OCI-LY7 (cell line): ENCODE results near the gene OR10H4. TPM values are rescaled to one million over a fixed set of nuclear protein-coding genes. Genes with fewer than 3 reads are reported as not detected.
"Not testable (repeated sequence)": the region's sequence is repeated elsewhere in the genome, so short reads cannot be mapped to it uniquely, and the experiment has no call there.

ENCODE experiments used
- BruUV-seq: library from RNA; stranded (reverse); fragments of 400-500 nt; replicated peaks from 2 replicates; lab custom pipeline; 2021; lab: Mats Ljungman, UMichigan
- CTCF ChIA-PET: fragments of 300-600 bp; sonication (Branson Sonifier 250); formaldehyde crosslinking; loops from one replicate; lab custom pipeline; 2022; ENCODE audit warnings: antibody characterized with exemption; ENCODE audit not compliant: unreplicated experiment; lab: Charles Lee
- POLR2A ChIA-PET: fragments of 300-600 bp; sonication (Branson Sonifier 250); formaldehyde crosslinking; loops from one replicate; lab custom pipeline; 2022; ENCODE audit warnings: antibody characterized with exemption; lab: Charles Lee
- DNase-seq: peaks from one replicate; pipeline ENCODE4 v3.0.0-alpha.2; 2015; ENCODE audit warnings: low spot score
- H2AFZ ChIP-seq: fragments of 200-600 bp; sonication (generic), shearing (Covaris generic); 2 replicates; pipeline ENCODE4 v1.6.1; 2014; ENCODE audit warnings: mild to moderate bottlenecking, antibody characterized with exemption, low read length, moderate library complexity
- H3K27ac ChIP-seq: fragments of 200-600 bp; sonication (generic); 2 replicates; pipeline ENCODE4 v1.5.1; 2014; ENCODE audit warnings: mixed run types, low read depth, mild to moderate bottlenecking, moderate library complexity, low read length, inconsistent platforms; ENCODE audit not compliant: poor library complexity, severe bottlenecking
- H3K36me3 ChIP-seq: fragments of 200-600 bp; sonication (generic); 2 replicates; pipeline ENCODE4 v1.6.1; 2014; ENCODE audit warnings: mild to moderate bottlenecking, antibody characterized with exemption, low read length, moderate library complexity, mixed read lengths; ENCODE audit not compliant: insufficient read depth
- H3K4me1 ChIP-seq: fragments of 200-600 bp; sonication (generic); 2 replicates; pipeline ENCODE4 v1.5.1; 2014; ENCODE audit warnings: mild to moderate bottlenecking, low read length; ENCODE audit not compliant: insufficient read depth, poor library complexity, severe bottlenecking
- H3K4me2 ChIP-seq: fragments of 200-600 bp; sonication (generic); 2 replicates; pipeline ENCODE4 v1.6.1; 2014; ENCODE audit warnings: mild to moderate bottlenecking, low read length
- H3K4me3 ChIP-seq: fragments of 200-600 bp; sonication (generic); 2 replicates; pipeline ENCODE4 v1.5.1; 2014; ENCODE audit warnings: mild to moderate bottlenecking, low read depth, low read length; ENCODE audit not compliant: poor library complexity, severe bottlenecking
- H3K79me2 ChIP-seq: fragments of 200-600 bp; sonication (generic); 2 replicates; pipeline ENCODE4 v1.6.1; 2016; ENCODE audit warnings: low read depth, mild to moderate bottlenecking, low read length, moderate library complexity, mixed read lengths; ENCODE audit not compliant: insufficient read depth
- H3K9me2 ChIP-seq: fragments of 200-600 bp; sonication (generic); 2 replicates; pipeline ENCODE4 v1.6.1; 2016; ENCODE audit warnings: mild to moderate bottlenecking, low read length, mixed read lengths; ENCODE audit not compliant: insufficient read depth
- H3K9me3 ChIP-seq: fragments of 200-600 bp; sonication (generic); 2 replicates; pipeline ENCODE4 v1.6.1; 2014; ENCODE audit warnings: mild to moderate bottlenecking, mixed run types, low read length, mixed read lengths
- H4K20me1 ChIP-seq: fragments of 200-600 bp; sonication (generic); 2 replicates; pipeline ENCODE4 v1.6.1; 2014; ENCODE audit warnings: mild to moderate bottlenecking, antibody characterized with exemption, low read length, moderate library complexity, mixed read lengths; ENCODE audit not compliant: insufficient read depth
- EZH2phosphoT487 ChIP-seq: fragments of 200-600 bp; sonication (generic); IDR thresholded peaks from 2 replicates; pipeline ENCODE4 v1.6.1; 2018; ENCODE audit warnings: low read depth, borderline replicate concordance, mild to moderate bottlenecking, mixed run types, antibody characterized with exemption, low read length, moderate library complexity, mixed read lengths
- intact Hi-C: fragments of 100-400 bp; cut with micrococcal nuclease; formaldehyde crosslinking; loops from one replicate; pipeline ENCODE4 v1.10.0; 2022; ENCODE audit not compliant: unreplicated experiment
- total RNA-seq, 2 experiments: library from RNA; depleted of rRNA in 1 of 2; stranded (reverse); fragments of >200 nt in 1 of 2; shearing (Covaris generic) in 1 of 2; gene quantifications; 2 replicates each; pipeline ENCODE4 v1.2.3, GENCODE V29; 2014 to 2022
- TF ChIP-seq, protein P1 (sequence below): fragments of 200-600 bp; sonication (generic); conservative IDR thresholded peaks from 2 replicates; pipeline ENCODE4 v1.5.1; 2014; ENCODE audit warnings: mild to moderate bottlenecking, antibody characterized with exemption, low read length, moderate library complexity, mixed read lengths

The OR10H4 gene
- total RNA-seq, 2 experiments from 2014 or later: not detected

DNA sequence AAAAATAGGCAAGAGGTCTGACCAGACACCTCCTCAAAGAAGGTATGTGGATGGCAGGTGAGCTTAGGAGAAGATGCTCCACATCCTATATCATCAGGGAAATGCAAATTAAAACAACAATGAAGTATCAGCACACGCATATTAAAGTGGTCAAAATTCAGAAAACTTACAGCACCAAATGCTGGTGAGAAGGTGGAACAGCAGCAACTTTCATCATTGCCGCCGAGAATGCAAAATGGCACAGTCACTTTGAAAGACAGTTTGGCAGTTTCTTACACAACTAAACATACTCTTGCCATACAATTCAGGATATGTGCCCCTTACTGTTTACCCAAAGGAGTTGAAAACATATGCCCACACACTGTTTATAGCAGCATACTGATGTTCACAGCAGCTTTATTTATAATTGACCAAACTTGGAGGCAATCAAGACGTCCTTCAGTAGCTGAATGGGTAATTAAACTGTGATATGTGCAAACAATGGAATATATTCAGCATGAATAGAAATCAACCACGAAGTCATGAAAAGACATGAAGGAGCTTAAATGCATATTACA lies 22.5 kb downstream of the OR10H4 start:
- no peak for TF ChIP-seq EZH2phosphoT487
- TF ChIP-seq, protein P1, sequence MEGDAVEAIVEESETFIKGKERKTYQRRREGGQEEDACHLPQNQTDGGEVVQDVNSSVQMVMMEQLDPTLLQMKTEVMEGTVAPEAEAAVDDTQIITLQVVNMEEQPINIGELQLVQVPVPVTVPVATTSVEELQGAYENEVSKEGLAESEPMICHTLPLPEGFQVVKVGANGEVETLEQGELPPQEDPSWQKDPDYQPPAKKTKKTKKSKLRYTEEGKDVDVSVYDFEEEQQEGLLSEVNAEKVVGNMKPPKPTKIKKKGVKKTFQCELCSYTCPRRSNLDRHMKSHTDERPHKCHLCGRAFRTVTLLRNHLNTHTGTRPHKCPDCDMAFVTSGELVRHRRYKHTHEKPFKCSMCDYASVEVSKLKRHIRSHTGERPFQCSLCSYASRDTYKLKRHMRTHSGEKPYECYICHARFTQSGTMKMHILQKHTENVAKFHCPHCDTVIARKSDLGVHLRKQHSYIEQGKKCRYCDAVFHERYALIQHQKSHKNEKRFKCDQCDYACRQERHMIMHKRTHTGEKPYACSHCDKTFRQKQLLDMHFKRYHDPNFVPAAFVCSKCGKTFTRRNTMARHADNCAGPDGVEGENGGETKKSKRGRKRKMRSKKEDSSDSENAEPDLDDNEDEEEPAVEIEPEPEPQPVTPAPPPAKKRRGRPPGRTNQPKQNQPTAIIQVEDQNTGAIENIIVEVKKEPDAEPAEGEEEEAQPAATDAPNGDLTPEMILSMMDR: peak; percentile 57
- no peaks in the 10 kb centered on the region for H3K9me2 ChIP-seq
- no peak overlapping the region for H3K4me3 ChIP-seq
- intact Hi-C loops: no loop called here
- CTCF ChIA-PET: no interaction called here
- H3K79me2 ChIP-seq: no peaks in the 10 kb centered on the region
- H2AFZ ChIP-seq: no peak overlapping the region
- no peak overlapping the region for H3K4me2 ChIP-seq
- no peaks in the 10 kb centered on the region for H3K9me3 ChIP-seq
- POLR2A ChIA-PET: no interaction called here
- no peaks in the 10 kb centered on the region for H3K36me3 ChIP-seq
- no peak overlapping the region for H3K27ac ChIP-seq
- DNase-seq: peak; percentile 4
- no peaks in the 10 kb centered on the region for H4K20me1 ChIP-seq
- H3K4me1 ChIP-seq: no peaks in the 10 kb centered on the region
- BruUV-seq: no TSS peak

DNA sequence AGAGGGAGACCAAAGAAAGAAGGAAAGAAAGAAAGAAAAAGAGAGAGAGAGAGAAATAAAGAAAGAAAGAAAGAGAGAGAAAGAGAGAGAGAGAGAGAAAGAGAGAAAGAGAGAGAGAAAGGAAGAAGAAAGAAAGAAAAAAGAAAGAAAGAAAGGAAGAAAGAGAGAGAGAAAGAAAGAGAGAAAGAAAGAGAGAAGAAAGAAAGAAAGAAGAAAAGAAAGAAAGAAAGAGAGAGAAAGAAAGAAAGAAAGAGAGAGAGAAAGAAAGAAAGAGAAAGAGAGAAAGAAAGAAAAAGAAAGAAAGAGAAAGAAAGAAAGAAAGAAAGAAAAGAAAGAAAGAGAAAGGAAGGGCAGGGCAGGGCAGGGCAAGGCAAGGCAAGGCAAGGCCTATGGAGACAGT lies 23.2 kb downstream of the OR10H4 start:
- H3K36me3 ChIP-seq, DNase-seq, H3K9me2 ChIP-seq, H3K4me3 ChIP-seq, BruUV-seq, H2AFZ ChIP-seq, H3K4me2 ChIP-seq, H3K79me2 ChIP-seq, CTCF ChIA-PET, POLR2A ChIA-PET, H3K9me3 ChIP-seq, intact Hi-C loops, H3K27ac ChIP-seq, H3K4me1 ChIP-seq, H4K20me1 ChIP-seq: not testable (repeated sequence)

DNA sequence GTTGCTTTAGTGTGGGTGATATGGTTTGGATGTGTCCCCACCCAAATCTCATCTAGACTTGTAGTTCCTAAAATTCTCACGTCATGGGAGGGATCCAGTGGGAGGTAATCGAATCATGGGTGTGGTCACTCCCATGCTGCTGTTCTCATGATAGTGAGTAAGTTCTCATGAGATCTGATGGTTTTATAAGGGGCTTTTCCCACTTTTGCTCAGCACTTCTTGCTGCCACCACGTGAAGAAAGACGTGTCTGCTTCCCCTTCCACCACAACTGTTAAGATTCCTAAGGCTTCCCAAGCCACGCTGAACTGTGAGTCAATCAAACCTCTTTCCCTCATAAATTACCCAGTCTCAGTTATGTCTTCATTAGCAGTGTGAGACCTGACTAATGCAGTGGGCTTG lies 26.0 kb downstream of the OR10H4 start:
- no peaks in the 10 kb centered on the region for H3K9me2 ChIP-seq
- no peak overlapping the region for H3K4me2 ChIP-seq
- H3K36me3 ChIP-seq: no peaks in the 10 kb centered on the region
- no peaks in the 10 kb centered on the region for H4K20me1 ChIP-seq
- no peak for TF ChIP-seq EZH2phosphoT487
- TF ChIP-seq, protein P1: no peak
- H2AFZ ChIP-seq: no peak overlapping the region
- no peaks in the 10 kb centered on the region for H3K4me1 ChIP-seq
- BruUV-seq: no TSS peak
- ChIA-PET CTCF (no interaction called here), POLR2A (no interaction called here)
- no peak overlapping the region for H3K27ac ChIP-seq
- no peaks in the 10 kb centered on the region for H3K79me2 ChIP-seq
- no peak overlapping the region for H3K4me3 ChIP-seq
- intact Hi-C loops: no loop called here
- DNase-seq: no peak
- no peaks in the 10 kb centered on the region for H3K9me3 ChIP-seq
